ENCODE measurements around the gene EFS. TPM values are rescaled to one million over a fixed set of nuclear protein-coding genes. Genes with fewer than 3 reads are reported as not detected.
A peak's percentile ranks its signal among the peaks of the same experiment; 100 is the strongest.

Gene EFS
- total RNA-seq, 1 donor, result 10.8 TPM

GRCh38 chr14:23322568-23323517 lies 42.1 kb downstream of the EFS start:
- no peak for TF ChIP-seq CTCF (IDR thresholded peaks at IDR 0.05; ENCODE audit: insufficient read depth, low read length)
- no peak for DNase-seq (ENCODE audit: low read depth)
- peak overlapping the region; percentile 88 for H3K4me3 ChIP-seq (ENCODE audit: low read depth, low read length)

GRCh38 chr14:23321572-23322547 lies 43.1 kb downstream of the EFS start:
- no peak for TF ChIP-seq CTCF (IDR thresholded peaks at IDR 0.05; ENCODE audit: insufficient read depth, low read length)
- peak overlapping the region; percentile 88 for H3K4me3 ChIP-seq (ENCODE audit: low read depth, low read length)
- peak; percentile 46 for DNase-seq (ENCODE audit: low read depth)

GRCh38 chr14:23320584-23321571 lies 44.1 kb downstream of the EFS start, which contains the start of gene PABPN1:
PABPN1 (plus strand) TSS chr14:23321457; CDS start chr14:23321470, 13 bp downstream.
- DNase-seq (ENCODE audit: low read depth), result peak; percentile 100
- peak within 1 kb of the TSS; percentile 88 for H3K4me3 ChIP-seq (ENCODE audit: low read depth, low read length)
- TF ChIP-seq CTCF (IDR thresholded peaks at IDR 0.05; ENCODE audit: insufficient read depth, low read length), result no peak

GRCh38 chr14:23319746-23320583 lies 45.0 kb downstream of the EFS start:
- H3K4me3 ChIP-seq (ENCODE audit: low read depth, low read length), result peak overlapping the region; percentile 42
- no peak for TF ChIP-seq CTCF (IDR thresholded peaks at IDR 0.05; ENCODE audit: insufficient read depth, low read length)
- DNase-seq (ENCODE audit: low read depth), result no peak

GRCh38 chr14:23316300-23316699 lies 48.7 kb downstream of the EFS start:
- DNase-seq (ENCODE audit: low read depth), result no peak
- no peak for TF ChIP-seq CTCF (IDR thresholded peaks at IDR 0.05; ENCODE audit: insufficient read depth, low read length)
- H3K4me3 ChIP-seq (ENCODE audit: low read depth, low read length), result no peak overlapping the region

Measured in fibroblast of the aortic adventitia (primary cell).